Glomerular visceral epithelial cell (primary cell): ENCODE data around the gene SKOR1.
A peak's percentile ranks its signal among the peaks of the same experiment; 100 is the strongest.

Experiments used
- DNase-seq: peaks from one replicate; pipeline ENCODE4 v3.0.0-alpha.2; 2016; ENCODE audit errors: extremely low spot score

Gene SKOR1

DNA sequence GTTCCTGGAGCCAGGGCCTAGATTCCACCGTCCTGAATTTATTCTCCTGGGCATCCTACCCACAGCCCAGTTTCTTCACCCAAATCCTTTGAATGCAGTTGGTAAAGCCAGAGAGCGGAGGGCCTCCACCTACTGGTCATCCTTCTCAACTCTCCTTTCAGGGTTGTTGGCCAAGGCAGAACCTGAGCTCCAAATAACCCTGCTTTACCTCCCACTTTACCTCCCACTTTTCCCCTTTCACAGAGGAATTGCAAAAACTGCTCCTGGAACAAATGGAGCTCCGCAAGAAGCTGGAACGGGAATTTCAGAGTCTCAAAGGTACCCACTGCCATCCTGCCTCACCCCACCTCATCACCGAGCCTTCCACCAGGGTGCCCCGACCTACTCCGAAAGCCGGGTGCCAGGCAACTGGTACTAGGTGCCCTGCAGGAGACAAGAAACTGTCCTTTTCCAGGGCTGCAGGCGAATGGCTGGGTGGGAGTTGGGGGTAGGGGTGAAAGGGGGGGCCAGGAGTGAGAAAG lies 6.8 kb downstream of the SKOR1 start:
- peak; percentile 28 for DNase-seq

DNA sequence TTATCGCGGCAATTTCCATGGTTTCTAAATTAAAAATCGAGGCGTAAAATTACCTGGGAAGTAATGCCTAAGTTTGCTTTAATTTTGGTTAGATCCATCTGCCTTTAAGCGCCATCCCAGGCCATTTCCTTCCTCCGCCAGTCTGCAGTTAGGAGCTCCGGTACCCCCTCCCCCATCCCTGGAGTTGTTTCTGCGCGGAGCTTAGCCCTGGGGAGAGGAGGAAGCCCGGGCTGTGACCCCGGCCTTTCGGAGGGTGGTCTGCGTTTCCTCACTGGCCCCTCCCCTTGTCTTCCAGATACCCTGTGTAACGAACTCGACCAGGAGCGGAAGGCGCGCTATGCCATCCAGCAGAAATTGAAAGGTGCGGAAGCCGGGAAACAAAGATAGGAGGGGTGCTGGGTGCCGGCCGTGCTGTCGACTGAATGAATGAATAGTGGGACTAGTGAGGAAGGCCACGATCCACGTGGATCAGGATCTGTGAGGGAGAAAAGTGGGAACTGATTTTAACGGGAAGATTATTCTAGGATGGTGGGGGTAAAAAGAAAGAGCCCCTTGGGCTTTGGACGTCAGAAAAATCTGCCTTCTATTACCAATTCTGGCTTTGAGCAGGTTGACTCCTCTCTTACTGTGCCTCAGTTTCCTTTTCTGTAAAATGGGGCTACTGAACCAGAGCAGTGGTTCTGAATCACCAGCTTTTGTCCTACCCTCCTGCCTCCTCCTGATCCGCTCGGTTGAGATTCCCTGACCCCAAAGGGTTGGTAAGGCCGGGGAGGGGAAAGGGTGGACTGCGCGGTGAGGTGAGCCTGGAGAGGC lies 7.8 kb downstream of the SKOR1 start:
- DNase-seq = no peak

DNA sequence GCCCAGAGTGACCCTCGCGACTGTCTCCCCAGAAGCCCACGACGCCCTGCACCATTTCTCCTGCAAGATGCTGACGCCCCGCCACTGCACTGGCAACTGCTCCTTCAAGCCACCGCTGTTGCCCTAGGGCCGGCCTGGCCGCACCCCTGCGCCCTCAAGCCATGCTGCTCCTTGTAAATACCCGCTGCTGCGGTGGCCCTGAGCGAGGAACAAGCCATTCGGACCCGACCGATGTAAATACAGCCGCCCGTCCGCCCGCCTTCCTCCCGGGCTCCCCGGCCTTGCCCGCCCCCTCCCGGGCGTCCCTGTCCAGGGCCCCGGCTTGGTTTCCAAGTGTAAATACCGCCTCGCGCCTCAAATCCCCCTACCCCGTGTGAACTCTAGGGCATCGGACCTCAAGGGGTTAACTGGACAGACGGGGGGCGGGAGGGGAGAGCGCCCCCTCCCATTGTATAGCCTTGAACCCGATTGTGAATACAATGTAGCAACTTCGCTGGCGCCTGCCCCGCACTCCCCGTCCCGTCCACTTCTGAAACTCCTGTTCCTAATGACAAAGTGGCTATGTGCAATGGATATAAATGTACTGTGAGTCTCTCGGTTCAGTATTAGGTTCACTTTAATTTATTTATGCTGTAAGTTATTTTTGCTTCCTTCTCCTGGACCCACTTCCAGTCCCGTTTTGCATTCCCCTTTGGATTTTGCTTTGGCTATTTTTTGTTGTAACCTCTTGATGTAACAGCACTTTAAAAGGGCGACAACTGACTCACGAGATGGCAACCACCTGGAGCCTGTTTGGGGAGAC lies 8.6 kb downstream of the SKOR1 start:
- DNase-seq = peak; percentile 30

DNA sequence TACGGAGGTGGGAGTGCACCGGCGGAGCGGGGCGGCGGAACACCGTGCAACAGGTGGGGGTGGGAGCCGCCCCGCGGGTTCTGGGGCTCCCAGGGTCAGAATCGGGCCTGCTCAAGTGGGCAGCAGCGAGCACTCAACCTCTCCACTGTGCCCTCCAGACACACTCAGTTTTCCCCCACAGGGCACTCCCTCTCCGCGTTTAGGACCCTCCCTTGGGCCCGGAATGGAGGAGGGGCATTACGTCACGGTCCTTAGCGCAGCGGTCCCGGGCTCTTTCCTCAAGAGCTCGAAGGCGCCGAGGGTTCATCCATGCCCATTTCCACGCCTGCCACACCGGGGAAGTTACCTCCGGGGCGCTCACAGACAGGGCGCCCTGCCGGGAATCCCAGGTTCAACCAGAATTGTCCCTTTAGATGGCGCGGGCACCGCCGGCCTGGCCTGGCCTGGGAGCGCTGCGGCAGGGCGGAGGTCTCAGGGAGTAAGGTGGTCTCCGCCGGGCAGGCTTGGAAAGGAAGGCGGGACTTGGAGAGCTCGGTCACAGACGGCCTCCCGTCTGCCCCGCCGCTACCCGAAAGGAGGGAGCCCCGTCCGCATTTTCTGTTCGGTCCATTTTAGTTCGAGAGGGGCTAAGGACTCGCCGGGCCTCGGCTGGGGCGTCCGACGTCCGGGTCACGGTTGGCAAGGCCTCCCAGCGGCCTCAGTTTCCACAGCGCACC lies 9.4 kb downstream of the SKOR1 start:
- no peak for DNase-seq

DNA sequence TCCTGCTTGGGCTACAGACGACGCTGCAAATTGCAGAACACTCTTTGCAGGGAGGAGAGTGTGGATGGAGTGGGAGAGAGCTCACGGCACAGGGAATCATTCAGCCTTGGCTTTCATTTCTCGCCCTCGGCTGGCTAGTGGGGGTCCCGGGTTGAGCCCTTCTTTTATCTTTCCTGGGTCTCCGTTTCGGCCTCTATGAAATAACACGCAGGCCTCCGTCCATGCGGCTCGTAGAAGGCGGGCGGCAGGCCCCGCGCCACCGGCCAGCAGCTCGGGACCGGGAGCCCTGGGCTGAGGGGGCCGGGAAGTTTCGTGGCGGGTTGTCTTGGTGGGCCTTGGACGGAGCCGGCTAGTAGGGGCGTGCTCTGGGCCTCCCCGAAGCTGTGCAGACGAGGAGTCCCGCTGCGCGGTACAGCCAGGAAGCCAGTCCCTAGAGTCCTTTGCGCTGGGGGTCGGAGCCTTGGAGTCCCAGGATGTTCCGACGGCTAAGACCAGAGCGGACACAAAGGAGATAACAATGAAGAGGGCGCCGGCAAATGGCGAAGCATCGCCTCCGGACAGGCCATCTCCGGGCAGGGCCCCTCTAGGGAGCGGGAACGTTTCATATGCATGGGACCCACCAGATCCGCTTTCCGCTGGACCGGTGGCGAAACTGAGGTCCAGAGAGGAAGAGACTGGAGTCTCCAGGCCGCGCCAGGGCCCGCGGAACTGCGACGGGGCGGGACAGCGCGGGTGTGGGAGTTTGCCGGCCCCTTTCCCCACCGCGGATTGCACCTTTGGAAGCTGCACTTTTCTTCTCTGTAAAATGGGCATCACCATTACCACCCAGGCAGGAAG lies 10.2 kb downstream of the SKOR1 start:
- DNase-seq = no peak

DNA sequence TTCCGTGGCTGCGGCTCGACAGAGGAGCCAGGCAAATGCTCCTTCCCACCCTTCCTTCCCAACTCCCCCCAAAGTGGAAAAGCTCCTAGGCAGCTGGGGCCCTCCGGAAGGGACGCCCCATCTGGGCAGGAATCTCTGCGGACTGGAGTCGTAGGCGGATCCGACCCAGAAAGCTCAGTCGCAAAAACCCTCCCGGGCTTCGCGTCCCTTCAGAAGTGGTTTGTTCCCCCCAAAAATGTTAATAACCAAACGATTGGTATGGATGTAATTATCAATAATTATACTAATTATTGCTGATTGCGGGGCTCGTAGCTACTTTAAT lies 10.8 kb downstream of the SKOR1 start:
- DNase-seq = no peak

DNA sequence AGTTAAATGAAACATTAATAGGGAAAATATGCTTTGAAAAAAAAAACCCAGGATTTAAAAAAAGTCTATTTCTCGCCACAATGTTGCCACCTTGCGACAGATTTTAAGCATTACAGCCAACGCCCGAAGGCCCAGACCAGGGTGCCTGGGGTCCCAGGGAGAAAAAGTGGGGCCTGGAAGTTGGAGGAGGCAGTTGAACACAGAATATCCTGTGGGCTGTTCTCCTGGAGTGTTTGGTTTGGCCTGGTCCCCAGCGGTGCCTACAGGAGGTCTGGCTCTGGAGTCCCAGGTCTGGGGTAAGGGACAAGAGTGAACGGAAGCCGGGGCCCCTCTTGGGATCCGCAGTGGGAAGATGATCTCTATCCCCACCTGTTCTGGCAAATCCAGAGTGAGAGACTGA lies 11.2 kb downstream of the SKOR1 start:
- DNase-seq = peak; percentile 44

DNA sequence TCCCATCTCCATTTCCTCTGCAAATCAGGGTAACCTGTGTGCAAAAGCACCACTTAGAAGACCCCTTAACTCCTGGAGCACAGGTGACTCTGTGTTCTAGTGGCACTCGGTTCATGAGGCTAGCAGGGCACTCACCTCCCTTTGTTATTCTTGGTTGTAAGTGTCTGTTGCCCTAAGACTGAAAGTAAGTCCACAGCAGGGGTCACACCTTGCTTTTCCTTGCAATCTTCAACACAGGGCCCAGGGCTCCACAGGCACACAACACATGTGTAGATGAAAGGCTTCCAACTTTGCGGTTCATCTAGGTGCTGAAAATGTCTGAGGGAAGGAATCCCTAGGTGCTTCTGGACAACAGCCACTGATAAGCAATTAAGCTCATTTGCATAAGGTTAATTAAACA lies 11.6 kb downstream of the SKOR1 start:
- DNase-seq = no peak

DNA sequence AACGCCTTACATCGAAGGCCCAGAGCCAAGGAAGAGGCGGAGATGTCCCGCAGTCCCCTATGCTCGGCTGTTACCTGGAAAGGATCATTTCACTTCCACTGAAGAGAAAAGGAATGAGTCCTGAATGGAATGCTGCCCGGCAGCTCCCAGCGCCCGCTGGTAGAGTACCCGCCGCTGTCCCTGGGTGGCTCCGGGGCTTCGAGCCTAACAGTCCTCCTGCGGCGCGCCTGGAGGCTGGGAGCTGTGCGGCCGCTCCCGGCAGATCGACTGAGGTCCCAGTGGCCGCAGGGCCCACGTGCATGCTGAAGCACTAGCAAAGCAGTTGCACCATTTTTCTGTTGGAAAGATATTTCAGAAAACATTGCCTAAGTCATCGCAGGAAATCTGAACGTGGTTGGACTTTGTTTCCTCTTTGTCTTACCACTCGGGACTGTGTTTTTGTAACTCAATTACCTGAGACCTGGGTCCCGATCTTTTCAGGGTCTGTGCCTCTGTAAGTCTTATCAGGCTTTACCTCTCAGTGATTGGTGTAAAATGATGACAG lies 13.6 kb downstream of the SKOR1 start:
- peak; percentile 70 for DNase-seq

DNA sequence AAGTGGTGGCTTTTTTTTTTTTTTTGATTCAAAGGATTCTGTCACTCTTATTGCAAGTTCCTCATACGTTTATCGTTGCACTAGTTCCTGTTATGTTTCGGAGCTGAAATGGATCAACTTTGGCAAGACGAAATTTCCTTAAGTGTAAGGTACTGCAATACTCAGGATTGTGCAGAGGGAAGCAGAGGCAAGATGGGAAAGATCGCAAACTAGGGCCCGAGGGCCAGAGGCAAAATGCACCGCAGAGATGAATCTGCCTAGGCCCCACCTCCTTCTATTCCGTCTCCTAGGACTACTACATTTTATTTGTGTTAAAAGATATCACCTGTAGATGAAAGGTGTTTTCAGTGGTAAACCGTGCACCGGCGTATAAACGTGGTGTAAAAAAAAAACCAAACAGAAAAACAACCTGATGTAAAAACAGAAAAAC lies 14.2 kb downstream of the SKOR1 start:
- peak; percentile 67 for DNase-seq

DNA sequence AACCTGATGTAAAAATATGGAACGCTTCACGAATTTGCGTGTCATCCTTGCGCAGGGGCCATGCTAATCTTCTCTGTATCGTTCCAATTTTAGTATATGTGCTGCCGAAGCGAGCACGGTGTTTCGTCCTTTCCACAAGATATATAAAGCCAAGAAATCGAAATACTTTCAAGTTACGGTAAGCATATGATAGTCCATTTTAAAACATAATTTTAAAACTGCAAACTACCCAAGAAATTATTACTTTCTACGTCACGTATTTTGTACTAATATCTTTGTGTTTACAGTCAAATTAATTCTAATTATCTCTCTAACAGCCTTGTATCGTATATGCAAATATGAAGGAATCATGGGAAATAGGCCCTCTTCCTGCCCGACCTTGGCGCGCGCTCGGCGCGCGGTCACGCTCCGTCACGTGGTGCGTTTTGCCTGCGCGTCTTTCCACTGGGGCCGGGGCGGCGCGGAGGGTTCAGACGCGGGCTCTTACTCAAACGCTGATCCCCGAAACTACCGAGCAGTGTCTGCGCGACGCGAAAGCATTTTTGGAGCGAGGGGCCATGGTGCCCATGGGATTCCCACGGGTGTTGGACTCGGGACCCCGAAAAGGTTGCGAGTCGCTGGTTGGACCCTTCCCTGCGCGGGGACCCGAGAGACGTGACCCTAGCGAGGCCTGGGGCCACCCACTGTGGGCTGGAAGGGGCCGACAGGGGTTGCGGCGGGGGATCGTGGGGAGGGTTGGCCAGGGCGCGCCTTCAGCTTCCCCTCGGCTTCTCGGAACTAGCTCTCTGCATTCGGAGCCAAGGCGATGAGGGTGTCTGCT lies 14.8 kb downstream of the SKOR1 start, which contains the start of gene RNU6-1:
Gene RNU6-1, minus strand, starts transcription at position 117 of the 820 bp plus-strand sequence.
- DNase-seq = peak; percentile 94

DNA sequence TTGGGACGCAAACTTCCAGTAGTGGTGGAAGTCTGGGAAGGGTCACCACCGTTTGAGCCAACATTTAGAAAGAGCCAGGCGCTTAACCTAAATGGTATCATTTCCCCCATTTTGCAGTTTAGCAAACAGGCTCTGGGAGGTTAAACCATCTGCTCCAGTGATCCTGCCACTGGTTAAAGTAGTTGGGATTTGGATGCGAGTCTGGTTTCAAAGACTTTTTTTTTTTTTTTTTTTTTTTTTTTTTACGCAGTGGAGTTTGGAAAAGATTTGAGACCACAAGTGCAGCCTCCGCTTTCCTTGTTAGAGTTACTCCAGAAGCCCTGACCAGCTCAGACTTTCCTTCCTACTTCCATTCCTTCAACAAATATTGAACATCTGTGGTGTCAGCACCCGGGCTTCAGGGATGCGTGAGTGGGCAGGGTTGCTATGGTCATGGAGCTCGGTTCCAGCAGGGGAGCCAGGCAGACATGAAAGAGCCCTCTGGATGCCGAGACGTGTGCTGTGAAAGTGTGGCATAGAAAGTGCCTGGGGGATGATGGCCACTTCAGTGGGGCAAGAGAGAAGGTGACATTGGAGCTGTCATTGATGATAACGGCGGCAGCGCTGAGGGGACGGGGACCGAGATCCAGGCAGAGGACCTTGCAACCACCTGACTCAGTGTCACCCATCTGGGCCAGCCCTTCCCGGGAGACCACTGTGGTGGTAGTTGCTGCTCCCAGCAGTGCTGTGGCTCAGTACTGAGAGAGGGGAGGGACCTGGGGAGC lies 15.6 kb downstream of the SKOR1 start:
- DNase-seq = peak; percentile 45

DNA sequence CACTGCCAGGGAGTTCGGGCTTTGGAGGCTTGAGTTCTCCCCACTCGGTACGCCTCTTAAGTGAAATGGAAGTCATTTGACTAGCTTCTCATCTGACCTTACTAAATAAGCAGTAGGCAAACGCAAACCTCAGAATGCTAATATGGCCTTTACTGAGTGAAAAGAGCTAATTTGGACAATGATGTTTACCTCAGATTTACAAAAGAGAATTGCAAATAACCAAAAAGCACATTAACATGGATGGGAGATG lies 16.1 kb downstream of the SKOR1 start:
- DNase-seq = no peak

DNA sequence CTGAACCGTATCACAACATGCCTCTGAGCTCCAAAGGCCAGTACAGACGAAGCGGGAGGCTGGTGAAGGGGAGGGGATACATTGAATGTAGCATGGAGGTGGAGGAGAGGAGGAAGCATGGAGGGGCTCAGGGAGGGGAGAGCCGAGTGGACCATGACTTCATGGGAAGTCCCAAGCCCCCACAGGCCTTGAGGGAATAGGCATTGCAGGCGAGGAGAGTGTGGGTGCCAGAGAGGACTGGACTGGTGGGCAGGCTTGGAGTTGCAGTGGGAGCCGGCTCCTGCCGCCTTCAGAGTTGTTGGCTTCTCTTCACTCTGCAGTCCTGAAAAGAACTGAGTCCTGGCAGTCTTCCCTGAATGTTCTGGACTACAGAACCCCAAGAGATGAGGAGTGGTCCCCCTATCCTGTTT lies 17.8 kb downstream of the SKOR1 start:
- no peak for DNase-seq

DNA sequence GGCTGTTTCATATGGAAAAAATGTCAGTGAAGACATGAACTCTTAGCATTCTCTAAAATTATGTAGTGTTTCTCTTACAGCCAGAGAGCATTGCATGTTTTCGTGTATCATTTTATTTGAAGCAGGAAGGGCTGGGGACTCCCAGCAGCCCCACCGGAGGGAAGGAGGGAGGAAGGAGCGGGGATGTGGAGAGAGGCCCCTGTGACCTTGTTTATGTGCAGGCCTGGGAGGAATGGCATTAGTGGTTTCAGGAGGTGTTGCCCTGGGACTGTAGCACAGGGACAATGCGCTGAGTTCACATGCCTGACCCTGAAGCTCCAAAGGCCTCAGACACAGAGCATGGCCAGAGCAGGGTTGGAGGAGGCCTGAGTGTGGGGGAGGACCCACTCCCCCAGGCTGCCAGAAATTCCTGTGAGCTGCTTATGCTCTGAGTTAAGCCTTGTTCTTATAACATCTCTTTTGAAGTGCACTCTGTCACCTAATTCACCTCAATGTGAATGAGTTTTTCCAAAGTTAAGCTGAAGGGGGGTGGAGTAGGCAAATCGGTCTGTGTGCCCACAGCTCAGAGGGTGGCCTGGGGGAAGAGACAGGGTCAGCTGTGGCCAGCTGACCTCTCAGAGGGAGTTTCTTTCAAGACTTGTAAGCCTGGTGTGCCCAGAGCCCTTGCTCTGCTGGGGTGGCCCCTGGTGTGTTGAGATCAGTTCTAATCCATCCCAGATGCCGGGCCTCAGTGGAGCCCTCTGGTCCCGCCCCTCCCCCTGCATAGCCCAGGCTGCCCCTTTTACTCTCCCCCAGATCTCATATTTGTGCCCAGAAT lies 18.5 kb downstream of the SKOR1 start:
- DNase-seq = no peak

DNA sequence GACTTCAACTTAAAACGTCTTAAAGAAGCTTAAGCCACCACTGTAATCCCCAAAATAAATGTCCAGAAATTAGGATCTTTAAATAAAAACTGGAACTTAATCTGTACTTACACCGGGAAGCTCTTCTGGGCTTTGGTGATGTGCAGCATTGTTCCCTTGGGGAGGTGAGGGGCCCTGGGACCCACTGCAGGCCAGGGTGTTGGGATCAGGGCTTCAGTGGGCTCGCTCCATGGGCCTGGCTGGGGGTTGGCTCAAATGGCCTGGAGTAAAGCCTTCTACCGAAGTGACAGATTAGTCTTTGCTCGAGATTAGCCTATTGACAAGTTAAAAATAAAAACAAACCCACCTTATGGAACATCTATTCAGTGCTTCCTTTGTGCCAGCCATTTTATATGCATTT lies 20.7 kb downstream of the SKOR1 start:
- no peak for DNase-seq

DNA sequence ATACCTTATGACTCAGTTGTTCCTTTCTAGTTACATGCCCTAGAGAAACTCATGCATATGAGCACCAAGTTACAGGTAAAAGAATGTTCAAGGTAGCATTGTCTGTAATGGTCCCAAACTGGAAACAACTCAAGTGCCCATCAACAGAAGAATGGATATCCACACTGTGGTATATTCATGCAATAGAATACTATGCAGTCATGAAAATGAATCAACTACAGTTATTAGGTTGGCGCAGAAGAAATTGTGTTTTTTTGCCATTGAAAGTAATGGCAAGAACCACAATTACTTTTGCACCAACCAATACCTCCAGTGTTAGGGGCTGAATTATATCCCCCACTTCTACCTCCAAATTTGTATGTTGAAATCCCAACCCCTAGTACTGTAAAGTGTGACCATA lies 24.2 kb downstream of the SKOR1 start:
- no peak for DNase-seq

DNA sequence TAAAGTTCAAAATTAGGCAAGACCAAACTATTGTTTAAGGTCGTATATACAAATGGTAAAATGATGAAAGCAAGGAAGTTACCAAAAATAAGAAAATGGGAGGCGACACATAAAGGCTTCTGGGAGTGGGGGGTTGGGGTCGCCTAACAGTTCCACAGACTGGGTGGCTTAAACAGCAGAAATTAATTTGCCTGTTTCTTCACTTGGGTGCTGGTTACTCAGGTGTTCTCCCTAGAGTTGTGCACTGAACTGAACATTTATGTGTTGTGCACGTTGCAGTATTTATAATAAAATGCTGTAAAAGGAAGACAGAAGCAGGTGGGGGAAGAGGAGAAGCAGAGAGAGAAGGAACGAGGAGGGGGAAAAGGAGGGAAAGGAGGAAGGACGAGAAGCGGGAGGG lies 25.0 kb downstream of the SKOR1 start:
- no peak for DNase-seq
